ENCODE results near the gene APBA3.

- TF ChIP-seq YY1 (IDR thresholded peaks at IDR 0.05; ENCODE audit: insufficient read depth, insufficient read length) = no peak
- TF ChIP-seq ZNF274 (IDR thresholded peaks at IDR 0.05; ENCODE audit: low read depth, low read length) = no peak
Measured at GRCh38 chr19:3775374-3775711, 13.9 kb upstream of the APBA3 start.

All from NT2/D1 (cell line).